ENCODE data around the gene DDAH2. TPM values are rescaled to one million over a fixed set of nuclear protein-coding genes. Genes with fewer than 3 reads are reported as not detected.

The DDAH2 gene
- total and polyA plus RNA-seq, 10 of the 15 experiments (the other 5 are each of a cell fraction or from before 2014, with no cell fraction given): 0.35 to 9.9 (median 6.2) TPM

DNA sequence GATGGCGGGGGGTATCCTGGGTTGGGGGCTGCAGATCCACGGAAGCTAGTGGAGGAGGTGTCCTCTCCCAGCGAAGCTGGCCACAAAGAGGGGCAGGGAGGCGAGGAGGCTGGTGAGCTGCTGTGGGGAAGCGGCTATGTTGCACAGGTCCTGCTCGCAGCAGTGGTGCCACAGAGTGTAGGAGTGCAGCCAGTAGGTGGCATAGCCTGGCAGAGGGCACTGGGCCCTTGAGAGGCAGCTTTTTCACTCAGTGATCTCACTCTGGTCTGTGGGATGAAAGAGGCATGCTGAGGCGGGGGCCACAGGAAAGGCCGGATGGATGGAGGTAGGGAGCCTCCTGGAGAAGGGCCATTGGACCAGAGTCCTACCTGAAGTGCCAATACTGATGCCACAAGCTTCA is 16.8 kb downstream of the DDAH2 start:
- in situ Hi-C loops (cut with MboI): no loop called here
- POLR2A ChIA-PET: interaction anchor here (1.0 to 1.1 kb wide), 2 partner anchors 9 kb away, joined by 3 read pairs; partner anchors contain the start of genes ABHD16A and LY6G6C

More for the DNA sequence above, 16.8 kb downstream of the DDAH2 start:
- ATAC-seq: peak; percentile 81
- no peak overlapping the region for H3K4me3 ChIP-seq
- no peak overlapping the region for H3K27ac ChIP-seq (ENCODE audit: control insufficient read depth, insufficient read depth)
- RAD21 ChIA-PET (ENCODE audit: unreplicated experiment): interaction anchor here (1.2 kb wide), 1 partner anchor 32 kb away, joined by 4 read pairs; the partner anchor contains the start of gene LY6G5C
- 20% methylated on average over 8 of the region's 8 CpGs for WGBS (ENCODE audit: insufficient coverage, insufficient replicate concordance, low lambda C conversion rate, missing lambda C conversion rate)
- H2AFZ ChIP-seq (ENCODE audit: control insufficient read depth, low read depth, low read length): no peak overlapping the region
- no peaks in the 10 kb centered on the region for H3K4me1 ChIP-seq (ENCODE audit: control insufficient read depth, insufficient read depth, low read length)
- no peaks in the 10 kb centered on the region for H3K79me2 ChIP-seq (ENCODE audit: control insufficient read depth, insufficient read depth, low read length)
- TF ChIP-seq CHD2 (IDR thresholded peaks at IDR 0.05; ENCODE audit: borderline replicate concordance, low read depth, low read length) (no peak), STAT1 (conservative IDR thresholded peaks at IDR 0.05) (no peak), ASH2L (IDR thresholded peaks at IDR 0.05; ENCODE audit: borderline replicate concordance, low read depth) (no peak), SMARCA5 (IDR thresholded peaks at IDR 0.05) (no peak)
- TF ChIP-seq, protein P1, sequence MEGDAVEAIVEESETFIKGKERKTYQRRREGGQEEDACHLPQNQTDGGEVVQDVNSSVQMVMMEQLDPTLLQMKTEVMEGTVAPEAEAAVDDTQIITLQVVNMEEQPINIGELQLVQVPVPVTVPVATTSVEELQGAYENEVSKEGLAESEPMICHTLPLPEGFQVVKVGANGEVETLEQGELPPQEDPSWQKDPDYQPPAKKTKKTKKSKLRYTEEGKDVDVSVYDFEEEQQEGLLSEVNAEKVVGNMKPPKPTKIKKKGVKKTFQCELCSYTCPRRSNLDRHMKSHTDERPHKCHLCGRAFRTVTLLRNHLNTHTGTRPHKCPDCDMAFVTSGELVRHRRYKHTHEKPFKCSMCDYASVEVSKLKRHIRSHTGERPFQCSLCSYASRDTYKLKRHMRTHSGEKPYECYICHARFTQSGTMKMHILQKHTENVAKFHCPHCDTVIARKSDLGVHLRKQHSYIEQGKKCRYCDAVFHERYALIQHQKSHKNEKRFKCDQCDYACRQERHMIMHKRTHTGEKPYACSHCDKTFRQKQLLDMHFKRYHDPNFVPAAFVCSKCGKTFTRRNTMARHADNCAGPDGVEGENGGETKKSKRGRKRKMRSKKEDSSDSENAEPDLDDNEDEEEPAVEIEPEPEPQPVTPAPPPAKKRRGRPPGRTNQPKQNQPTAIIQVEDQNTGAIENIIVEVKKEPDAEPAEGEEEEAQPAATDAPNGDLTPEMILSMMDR (IDR thresholded peaks at IDR 0.05 in 2 of 3, conservative IDR thresholded peaks at IDR 0.05 in 1 of 3; ENCODE audit: control insufficient read depth in 2 of 3, extremely low read depth in 1 of 3, insufficient read depth in 1 of 3, low read depth in 3 of 3, low read length in 3 of 3): peak; percentile 7 to 10 (median 9); a peak in 2 of 6 replicates
- TF ChIP-seq, protein P2, sequence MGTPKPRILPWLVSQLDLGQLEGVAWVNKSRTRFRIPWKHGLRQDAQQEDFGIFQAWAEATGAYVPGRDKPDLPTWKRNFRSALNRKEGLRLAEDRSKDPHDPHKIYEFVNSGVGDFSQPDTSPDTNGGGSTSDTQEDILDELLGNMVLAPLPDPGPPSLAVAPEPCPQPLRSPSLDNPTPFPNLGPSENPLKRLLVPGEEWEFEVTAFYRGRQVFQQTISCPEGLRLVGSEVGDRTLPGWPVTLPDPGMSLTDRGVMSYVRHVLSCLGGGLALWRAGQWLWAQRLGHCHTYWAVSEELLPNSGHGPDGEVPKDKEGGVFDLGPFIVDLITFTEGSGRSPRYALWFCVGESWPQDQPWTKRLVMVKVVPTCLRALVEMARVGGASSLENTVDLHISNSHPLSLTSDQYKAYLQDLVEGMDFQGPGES (IDR thresholded peaks at IDR 0.05): no peak
- CTCF ChIA-PET: interaction anchor here (0.7 to 2.9 kb wide), 4 partner anchors 9 to 57 kb away, joined by 3 to 14 read pairs (median 5); partner anchors contain the start of gene ABHD16A
- no peak for FAIRE-seq
- H3K4me2 ChIP-seq (ENCODE audit: control insufficient read depth, insufficient read depth): no peak overlapping the region
- no peaks in the 10 kb centered on the region for H3K9me3 ChIP-seq (replicated peaks; ENCODE audit: control insufficient read depth, insufficient read depth, low read length)
- no peaks in the 10 kb centered on the region for H3K36me3 ChIP-seq (ENCODE audit: control insufficient read depth in 2 of 2, insufficient read depth in 2 of 2, low read length in 1 of 2)
- intact Hi-C loops (cut with micrococcal nuclease; ENCODE audit: unreplicated experiment): no loop called here
- H4K20me1 ChIP-seq (ENCODE audit: control insufficient read depth, insufficient read depth): no peaks in the 10 kb centered on the region
- peaks cover 0 to 2% of the 10 kb centered on the region in 2 experiments; a peak in 3 of 4 replicates for H3K27me3 ChIP-seq (replicated peaks in 1 of 2; ENCODE audit: control insufficient read depth in 2 of 2, insufficient read depth in 2 of 2, low read length in 1 of 2)
- no peak overlapping the region for H3K9ac ChIP-seq (ENCODE audit: control insufficient read depth, insufficient read depth, low read length)
- no TSS peak for BruUV-seq (replicated peaks)
- SMC1A ChIA-PET (ENCODE audit: uncharacterized antibody, unreplicated experiment): no interaction called here
- no peak for DNase-seq (ENCODE audit: low read depth, low spot score)
